Measurements from ENCODE around the gene NR1D2. TPM values are rescaled to one million over a fixed set of nuclear protein-coding genes. Genes with fewer than 3 reads are reported as not detected.
"Not testable (repeated sequence)": the region's sequence is repeated elsewhere in the genome, so short reads cannot be mapped to it uniquely, and the experiment has no call there.

Gene NR1D2
- total RNA-seq (1 to 10 TPM; 7.9 to 8.4 TPM), polyA plus RNA-seq (57.1 TPM)

- H3K36me3 Mint-ChIP-seq: peaks cover 0 to 19% (median 0%) of the 10 kb centered on the region in 3 donors
Measured at GRCh38 chr3:23944861-23945662, at the start of gene NR1D2. NR1D2 (plus strand) TSS chr3:23945286; CDS start chr3:23945579, 293 bp downstream.

GRCh38 chr3:23900744-23901143, 44.3 kb upstream of the NR1D2 start:
- peak overlapping the region in 1 of 8 donors; percentile 22 for H3K27ac Mint-ChIP-seq
- peaks cover 4 to 50% (median 20%) of the 10 kb centered on the region in 3 donors for H3K36me3 Mint-ChIP-seq
- no peaks in the 10 kb centered on the region for H3K4me1 ChIP-seq (ENCODE audit: insufficient read depth, low read length)
- CTCF ChIA-PET: no interaction called here
- H3K4me3 ChIP-seq (ENCODE audit: low read length): no peak overlapping the region
- H3K36me3 ChIP-seq (ENCODE audit: insufficient read depth, low read length): no peaks in the 10 kb centered on the region
- no peak overlapping the region for H3K27ac ChIP-seq (ENCODE audit: low read depth, low read length)
- H3K9me3 ChIP-seq (ENCODE audit: low read length): no peaks in the 10 kb centered on the region
- DNase-seq: no peak
- no peaks in the 10 kb centered on the region for H3K9me3 Mint-ChIP-seq
- POLR2A ChIA-PET: interaction anchor here (0.7 kb wide), 1 partner anchor 39 kb away, joined by 3 read pairs; no protein-coding TSS in a partner anchor
- peaks cover 0 to 2% (median 0%) of the 10 kb centered on the region in 3 donors for H3K4me1 Mint-ChIP-seq
- H3K4me3 Mint-ChIP-seq: no peak overlapping the region
- H3K27me3 Mint-ChIP-seq: no peaks in the 10 kb centered on the region
- no peaks in the 10 kb centered on the region for H3K27me3 ChIP-seq (ENCODE audit: insufficient read depth, low read length, poor library complexity, severe bottlenecking)

More at GRCh38 chr3:23944861-23945662, at the start of gene NR1D2:
- ChIA-PET CTCF (interaction anchor here (1.6 to 2.0 kb wide), 2 partner anchors 20 to 28 kb away, joined by 5 to 6 read pairs; partner anchors contain the start of genes NKIRAS1 and RPL15), POLR2A (interaction anchor here (1.3 to 2.0 kb wide), 2 partner anchors 13 to 28 kb away, joined by 3 to 32 read pairs; partner anchors contain the start of genes NKIRAS1 and RPL15)
- Histone ChIP-seq H3K27ac (ENCODE audit: low read depth, low read length) (peak within 1 kb of the TSS; percentile 82), H3K36me3 (ENCODE audit: insufficient read depth, low read length) (no peaks in the 10 kb centered on the region), H3K4me1 (ENCODE audit: insufficient read depth, low read length) (peaks cover 34% of the 10 kb centered on the region), H3K4me3 (ENCODE audit: low read length) (peak within 1 kb of the TSS; percentile 91), H3K9me3 (ENCODE audit: low read length) (no peaks in the 10 kb centered on the region), H3K27me3 (ENCODE audit: insufficient read depth, low read length, poor library complexity, severe bottlenecking) (no peaks in the 10 kb centered on the region)
- H3K4me1 Mint-ChIP-seq: peaks cover 40 to 51% (median 48%) of the 10 kb centered on the region in 3 donors
- no peaks in the 10 kb centered on the region for H3K9me3 Mint-ChIP-seq
- DNase-seq: peak; percentile 77 to 87 (median 81)
- H3K4me3 Mint-ChIP-seq: peak within 1 kb of the TSS; percentile 89 to 94 (median 89)
- H3K27ac Mint-ChIP-seq: peak within 1 kb of the TSS; percentile 87 to 97 (median 94)
- no peaks in the 10 kb centered on the region for H3K27me3 Mint-ChIP-seq

GRCh38 chr3:23904545-23904944, 40.5 kb upstream of the NR1D2 start:
- H3K4me3 ChIP-seq (ENCODE audit: low read length): no peak overlapping the region
- H3K9me3 ChIP-seq (ENCODE audit: low read length): no peaks in the 10 kb centered on the region
- Mint-ChIP-seq H3K27me3 (no peaks in the 10 kb centered on the region), H3K27ac (no peak overlapping the region), H3K9me3 (no peaks in the 10 kb centered on the region), H3K36me3 (peaks cover 4 to 40% (median 13%) of the 10 kb centered on the region in 3 donors), H3K4me3 (no peak overlapping the region), H3K4me1 (no peaks in the 10 kb centered on the region)
- no peak for DNase-seq
- no peak overlapping the region for H3K27ac ChIP-seq (ENCODE audit: low read depth, low read length)
- H3K36me3 ChIP-seq (ENCODE audit: insufficient read depth, low read length): no peaks in the 10 kb centered on the region
- ChIA-PET CTCF (interaction anchor here (1.2 kb wide), 1 partner anchor 12 kb away, joined by 3 read pairs; no protein-coding TSS in a partner anchor), POLR2A (no interaction called here)
- H3K27me3 ChIP-seq (ENCODE audit: insufficient read depth, low read length, poor library complexity, severe bottlenecking): no peaks in the 10 kb centered on the region
- no peaks in the 10 kb centered on the region for H3K4me1 ChIP-seq (ENCODE audit: insufficient read depth, low read length)

- H3K4me3 ChIP-seq (ENCODE audit: low read length): no peak overlapping the region
- H3K27ac Mint-ChIP-seq: no peak overlapping the region
- H3K4me1 ChIP-seq (ENCODE audit: insufficient read depth, low read length): no peaks in the 10 kb centered on the region
- no peaks in the 10 kb centered on the region for H3K36me3 ChIP-seq (ENCODE audit: insufficient read depth, low read length)
- H3K27me3 Mint-ChIP-seq: no peaks in the 10 kb centered on the region
- peaks cover 0 to 29% (median 2%) of the 10 kb centered on the region in 3 donors for H3K36me3 Mint-ChIP-seq
- H3K4me1 Mint-ChIP-seq: peaks cover 2 to 10% (median 7%) of the 10 kb centered on the region in 3 donors
- no peak overlapping the region for H3K4me3 Mint-ChIP-seq
- no peaks in the 10 kb centered on the region for H3K9me3 ChIP-seq (ENCODE audit: low read length)
- ChIA-PET POLR2A (no interaction called here), CTCF (no interaction called here)
- no peaks in the 10 kb centered on the region for H3K9me3 Mint-ChIP-seq
- no peak for DNase-seq
- no peaks in the 10 kb centered on the region for H3K27me3 ChIP-seq (ENCODE audit: insufficient read depth, low read length, poor library complexity, severe bottlenecking)
- no peak overlapping the region for H3K27ac ChIP-seq (ENCODE audit: low read depth, low read length)
Measured at GRCh38 chr3:23909341-23909740, 35.7 kb upstream of the NR1D2 start.

GRCh38 chr3:23911397-23911796, 33.7 kb upstream of the NR1D2 start:
- Histone ChIP-seq H3K27me3 (ENCODE audit: insufficient read depth, low read length, poor library complexity, severe bottlenecking) (no peaks in the 10 kb centered on the region), H3K4me1 (ENCODE audit: insufficient read depth, low read length) (peaks cover 14% of the 10 kb centered on the region), H3K36me3 (ENCODE audit: insufficient read depth, low read length) (no peaks in the 10 kb centered on the region), H3K27ac (ENCODE audit: low read depth, low read length) (no peak overlapping the region), H3K4me3 (ENCODE audit: low read length) (no peak overlapping the region), H3K9me3 (ENCODE audit: low read length) (no peaks in the 10 kb centered on the region)
- Mint-ChIP-seq H3K4me3 (no peak overlapping the region), H3K9me3 (no peaks in the 10 kb centered on the region), H3K36me3 (peaks cover 0 to 18% (median 4%) of the 10 kb centered on the region in 3 donors), H3K27ac (no peak overlapping the region), H3K27me3 (peaks cover 0 to 3% of the 10 kb centered on the region in 2 donors), H3K4me1 (peaks cover 12 to 28% (median 23%) of the 10 kb centered on the region in 3 donors)
- no peak for DNase-seq
- CTCF ChIA-PET: no interaction called here
- POLR2A ChIA-PET: no interaction called here

- H3K9me3 ChIP-seq (ENCODE audit: low read length); H3K4me3 ChIP-seq (ENCODE audit: low read length); CTCF ChIA-PET; POLR2A ChIA-PET; H3K27me3 Mint-ChIP-seq; DNase-seq; H3K27ac ChIP-seq (ENCODE audit: low read depth, low read length); H3K27me3 ChIP-seq (ENCODE audit: insufficient read depth, low read length, poor library complexity, severe bottlenecking); H3K9me3 Mint-ChIP-seq; H3K36me3 ChIP-seq (ENCODE audit: insufficient read depth, low read length); H3K27ac Mint-ChIP-seq: not testable (repeated sequence)
- H3K4me1 ChIP-seq (ENCODE audit: insufficient read depth, low read length): peaks cover 14% of the 10 kb centered on the region
- peaks cover 0 to 24% (median 2%) of the 10 kb centered on the region in 3 donors for H3K36me3 Mint-ChIP-seq
- peak overlapping the region in 1 of 7 donors; percentile 27 for H3K4me3 Mint-ChIP-seq
- H3K4me1 Mint-ChIP-seq: peaks cover 13 to 35% (median 23%) of the 10 kb centered on the region in 3 donors
Measured at GRCh38 chr3:23912335-23912734, 32.8 kb upstream of the NR1D2 start.

- CTCF ChIA-PET: interaction anchor here (1.0 kb wide), 1 partner anchor 9 kb away, joined by 3 read pairs; no protein-coding TSS in a partner anchor
- no peak overlapping the region for H3K4me3 ChIP-seq (ENCODE audit: low read length)
- no peaks in the 10 kb centered on the region for H3K9me3 Mint-ChIP-seq
- no peak for DNase-seq
- POLR2A ChIA-PET: no interaction called here
- H3K36me3 Mint-ChIP-seq: peaks cover under 1 to 32% (median 8%) of the 10 kb centered on the region in 3 donors
- H3K27me3 Mint-ChIP-seq: peaks cover 0 to 3% of the 10 kb centered on the region in 2 donors
- H3K9me3 ChIP-seq (ENCODE audit: low read length): no peaks in the 10 kb centered on the region
- no peaks in the 10 kb centered on the region for H3K27me3 ChIP-seq (ENCODE audit: insufficient read depth, low read length, poor library complexity, severe bottlenecking)
- H3K4me3 Mint-ChIP-seq: no peak overlapping the region
- H3K4me1 ChIP-seq (ENCODE audit: insufficient read depth, low read length): peaks cover 18% of the 10 kb centered on the region
- H3K27ac Mint-ChIP-seq: no peak overlapping the region
- no peaks in the 10 kb centered on the region for H3K36me3 ChIP-seq (ENCODE audit: insufficient read depth, low read length)
- H3K27ac ChIP-seq (ENCODE audit: low read depth, low read length): no peak overlapping the region
- H3K4me1 Mint-ChIP-seq: peaks cover 20 to 43% (median 32%) of the 10 kb centered on the region in 3 donors
Measured at GRCh38 chr3:23913182-23913581, 31.9 kb upstream of the NR1D2 start.

Measured in CD8-positive, alpha-beta memory T cell (primary cell).